Left ventricle myocardium inferior (tissue), 1 donor: ENCODE data around the gene MEG3. TPM values are rescaled to one million over a fixed set of nuclear protein-coding genes. Genes with fewer than 3 reads are reported as not detected.
A peak's percentile ranks its signal among the peaks of the same experiment; 100 is the strongest.

Source experiments
- DNase-seq: peaks from one replicate; pipeline ENCODE4 v3.0.0-alpha.2; 2020
- H3K27ac ChIP-seq: fragments of 200-600 bp; replicated peaks from 2 replicates; pipeline ENCODE4 v1.8.0; 2021
- H3K27me3 ChIP-seq: fragments of 200-600 bp; 2 replicates; pipeline ENCODE4 v1.8.0; 2021; ENCODE audit warnings: low read depth
- H3K36me3 ChIP-seq: fragments of 200-600 bp; 2 replicates; pipeline ENCODE4 v1.8.0; 2021
- H3K4me1 ChIP-seq: fragments of 200-600 bp; 2 replicates; pipeline ENCODE4 v1.8.0; 2021
- H3K4me3 ChIP-seq: fragments of 200-600 bp; 2 replicates; pipeline ENCODE4 v1.8.0; 2021; ENCODE audit warnings: mild to moderate bottlenecking, moderate library complexity
- H3K9me3 ChIP-seq: fragments of 200-600 bp; replicated peaks from 2 replicates; pipeline ENCODE4 v1.8.0; 2021
- CTCF ChIP-seq: fragments of 200-600 bp; IDR thresholded peaks from 2 replicates; pipeline ENCODE4 v1.8.0; 2021; ENCODE audit warnings: antibody characterized with exemption, mild to moderate bottlenecking, borderline replicate concordance
- intact Hi-C: fragments of 100-400 bp; cut with micrococcal nuclease; formaldehyde crosslinking; loops from one replicate; pipeline ENCODE4 v1.11.0; 2022
- total RNA-seq: library from RNA; stranded (reverse); fragmentation: NEBNext Ultra II Directional; extraction: Animal tissue kit (Norgen Biotek cat#: 25700); gene quantifications from one replicate; pipeline ENCODE4 v1.2.1, GENCODE V29; 2021
- donor health status: DM: no; HTN: yes; CAD: no; lungs with severe emphysema.

The MEG3 gene
- total RNA-seq, 1 donor from 2014 or later: 17.5 TPM

GRCh38 chr14:100903672-100904185 lies 77.8 kb downstream of the MEG3 start, which contains the start of gene RTL1:
Gene RTL1 (minus strand): TSS chr14:100903722. CDS start chr14:100884788, 18,934 bp downstream.
- no peak within 1 kb of the TSS for H3K27ac ChIP-seq
- peak within 1 kb of the TSS; percentile 33 for H3K4me3 ChIP-seq
- peaks cover 98% of the 10 kb centered on the region for H3K27me3 ChIP-seq
- H3K4me1 ChIP-seq: peaks cover 25% of the 10 kb centered on the region
- no peak for DNase-seq
- no peaks in the 10 kb centered on the region for H3K9me3 ChIP-seq
- H3K36me3 ChIP-seq: no peaks in the 10 kb centered on the region
- TF ChIP-seq CTCF: no peak
- intact Hi-C loops: no loop called here

- H3K9me3 ChIP-seq: no peaks in the 10 kb centered on the region
- no peaks in the 10 kb centered on the region for H3K36me3 ChIP-seq
- intact Hi-C loops: no loop called here
- TF ChIP-seq CTCF: no peak
- no peak for DNase-seq
- H3K27me3 ChIP-seq: peaks cover 95% of the 10 kb centered on the region
- H3K4me3 ChIP-seq: peak overlapping the region; percentile 33
- peaks cover 17% of the 10 kb centered on the region for H3K4me1 ChIP-seq
- no peak overlapping the region for H3K27ac ChIP-seq
Observed at GRCh38 chr14:100904307-100905087, 78.6 kb downstream of the MEG3 start.

- H3K27ac ChIP-seq: no peak overlapping the region
- no peaks in the 10 kb centered on the region for H3K36me3 ChIP-seq
- H3K4me1 ChIP-seq: peaks cover 10% of the 10 kb centered on the region
- no peak overlapping the region for H3K4me3 ChIP-seq
- DNase-seq: no peak
- no peaks in the 10 kb centered on the region for H3K9me3 ChIP-seq
- peaks cover 92% of the 10 kb centered on the region for H3K27me3 ChIP-seq
- TF ChIP-seq CTCF: no peak
- intact Hi-C loops: no loop called here
Observed at GRCh38 chr14:100905166-100905565, 79.2 kb downstream of the MEG3 start.

- TF ChIP-seq CTCF: no peak
- no peaks in the 10 kb centered on the region for H3K9me3 ChIP-seq
- intact Hi-C loops: no loop called here
- no peak overlapping the region for H3K27ac ChIP-seq
- H3K4me1 ChIP-seq: peaks cover 3% of the 10 kb centered on the region
- H3K27me3 ChIP-seq: peaks cover 92% of the 10 kb centered on the region
- DNase-seq: no peak
- H3K4me3 ChIP-seq: no peak overlapping the region
- H3K36me3 ChIP-seq: no peaks in the 10 kb centered on the region
Observed at GRCh38 chr14:100906420-100906819, 80.5 kb downstream of the MEG3 start.

- Histone ChIP-seq H3K27me3 (peaks cover 92% of the 10 kb centered on the region), H3K27ac (no peak overlapping the region)
- no peak for TF ChIP-seq CTCF
Observed at GRCh38 chr14:100907240-100907639, 81.3 kb downstream of the MEG3 start.

More at GRCh38 chr14:100907240-100907639, 81.3 kb downstream of the MEG3 start:
- peaks cover 3% of the 10 kb centered on the region for H3K4me1 ChIP-seq
- H3K36me3 ChIP-seq: no peaks in the 10 kb centered on the region
- H3K9me3 ChIP-seq: no peaks in the 10 kb centered on the region
- no peak for DNase-seq
- no peak overlapping the region for H3K4me3 ChIP-seq
- intact Hi-C loops: no loop called here
